A549 treated with AZD9567 at 1 μM for 4 hours (cell line): ENCODE measurements around the gene TMEM40. TPM values are rescaled to one million over a fixed set of nuclear protein-coding genes. Genes with fewer than 3 reads are reported as not detected.

ENCODE experiments used
- total RNA-seq: library from RNA; stranded (reverse); fragments of 200-300 nt; extraction: Qiagen RNA extraction; gene quantifications from 5 replicates; pipeline ENCODE4 v1.2.3, GENCODE V29; 2022; ENCODE audit not compliant: insufficient read depth

The TMEM40 gene
- total RNA-seq, result 0.23 to 0.41 TPM (median 0.36 TPM) in 4 of 5 replicates, not detected in the other

DNA sequence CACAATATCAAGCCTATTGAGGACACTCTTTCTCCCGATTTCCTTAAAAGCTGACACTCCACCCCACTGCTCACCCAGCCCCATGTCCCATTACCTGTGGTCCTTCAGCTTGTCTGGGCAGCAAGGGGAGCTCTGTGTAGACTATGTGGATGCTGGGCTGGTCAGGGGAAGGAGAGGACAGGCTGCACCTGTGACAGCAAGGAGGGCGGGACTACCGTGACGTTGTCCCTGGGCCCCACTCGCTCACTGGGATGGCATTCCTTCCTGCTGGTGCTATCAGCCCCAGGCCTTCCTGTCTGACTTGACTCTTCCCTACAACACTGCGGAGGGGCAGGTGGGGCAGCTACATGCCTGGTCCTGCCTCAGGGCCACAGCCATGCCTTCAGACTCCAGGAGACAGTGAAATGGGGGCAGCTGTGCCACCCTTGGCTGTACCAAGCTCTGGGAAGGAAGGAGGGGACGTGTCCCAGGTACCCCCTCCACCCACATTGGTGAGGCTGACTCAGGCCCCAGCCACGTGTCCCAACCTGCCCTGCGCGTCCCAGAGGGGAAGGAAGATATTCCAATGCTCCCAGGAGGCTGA, at the start of gene TMEM40:
TSS of gene TMEM40 (minus strand) at position 163 of the 583 bp plus-strand sequence. CDS start 9,427 bp downstream, outside the sequence.

GRCh38 chr3:12796171-12797123, 37.4 kb upstream of the TMEM40 start, which contains the start of gene CAND2:
TSS of gene CAND2 (plus strand) at chr3:12796680. CDS start at chr3:12796721, 41 bp downstream.

Other genes with a start within 250 kb of the TMEM40 start
- gene MKRN2OS, start 213.8 kb downstream of the TMEM40 start, total RNA-seq, result not detected in 5 replicates
- 26.4 to 39.0 TPM (median 29.1 TPM) in 5 replicates for gene MKRN2, start 202.2 kb downstream of the TMEM40 start, total RNA-seq
- 61.2 to 64.4 TPM (median 62.9 TPM) in 5 replicates for gene RAF1, start 95.1 kb downstream of the TMEM40 start, total RNA-seq
- gene CAND2, start 37.4 kb upstream of the TMEM40 start, total RNA-seq, result 0.28 to 0.48 TPM (median 0.32 TPM) in 4 of 5 replicates, not detected in the other
- gene RPL32, start 82.3 kb upstream of the TMEM40 start, total RNA-seq, result 2,078 to 2,430 TPM (median 2,419 TPM) in 5 replicates